Glutamatergic neuron (in vitro differentiated cells): ENCODE data around the gene TBC1D5. TPM values are rescaled to one million over a fixed set of nuclear protein-coding genes. Genes with fewer than 3 reads are reported as not detected.

ENCODE experiments used
- DNase-seq: peaks from one replicate; pipeline ENCODE4 v3.0.0; 2022
- H3K27ac Mint-ChIP-seq: one replicate; pipeline ENCODE4 v1.8.0; 2020; ENCODE audit warnings: mild to moderate bottlenecking, mixed read lengths, inconsistent platforms; ENCODE audit not compliant: unreplicated experiment
- H3K27me3 Mint-ChIP-seq: one replicate; pipeline ENCODE4 v1.8.0; 2020; ENCODE audit warnings: mild to moderate bottlenecking, moderate library complexity, mixed read lengths, inconsistent platforms; ENCODE audit not compliant: unreplicated experiment
- H3K36me3 Mint-ChIP-seq: one replicate; pipeline ENCODE4 v1.8.0; 2020; ENCODE audit warnings: mild to moderate bottlenecking, mixed read lengths, inconsistent platforms; ENCODE audit not compliant: unreplicated experiment
- H3K4me1 Mint-ChIP-seq: one replicate; pipeline ENCODE4 v1.8.0; 2020; ENCODE audit warnings: mild to moderate bottlenecking, low read depth, mixed read lengths, inconsistent platforms; ENCODE audit not compliant: unreplicated experiment
- H3K4me3 Mint-ChIP-seq: one replicate; pipeline ENCODE4 v1.8.0; 2020; ENCODE audit warnings: mild to moderate bottlenecking, mixed read lengths, inconsistent platforms; ENCODE audit not compliant: unreplicated experiment
- H3K9me3 Mint-ChIP-seq: one replicate; pipeline ENCODE4 v1.8.0; 2020; ENCODE audit warnings: mild to moderate bottlenecking, moderate library complexity, mixed read lengths, inconsistent platforms; ENCODE audit not compliant: unreplicated experiment
- CTCF ChIP-seq: fragments of 200-600 bp; sonication (generic); IDR thresholded peaks from one replicate; pipeline ENCODE4 v1.5.0; 2021; ENCODE audit not compliant: partially characterized antibody, unreplicated experiment
- total RNA-seq: library from RNA; stranded (reverse); fragmentation: NEBNext Ultra II Directional; extraction: Animal tissue kit (Norgen Biotek cat#: 25700); gene quantifications from one replicate; pipeline ENCODE4 v1.2.1, GENCODE V29; 2021; ENCODE audit not compliant: unreplicated experiment

TBC1D5 gene
- total RNA-seq, 1 donor from 2014 or later = 40.2 TPM

- no peak overlapping the region for H3K27ac Mint-ChIP-seq
- no peak overlapping the region for H3K4me3 Mint-ChIP-seq
- no peaks in the 10 kb centered on the region for H3K9me3 Mint-ChIP-seq
- peaks cover 5% of the 10 kb centered on the region for H3K36me3 Mint-ChIP-seq
- H3K27me3 Mint-ChIP-seq = peaks cover 1% of the 10 kb centered on the region
- H3K4me1 Mint-ChIP-seq = peaks cover 10% of the 10 kb centered on the region
- no peak for TF ChIP-seq CTCF
- no peak for DNase-seq
Observed at GRCh38 chr3:17162116-17162515, 580.3 kb downstream of the TBC1D5 start.

- H3K4me3 Mint-ChIP-seq = no peak overlapping the region
- peaks cover 1% of the 10 kb centered on the region for H3K27me3 Mint-ChIP-seq
- no peak for TF ChIP-seq CTCF
- H3K9me3 Mint-ChIP-seq = no peaks in the 10 kb centered on the region
- H3K4me1 Mint-ChIP-seq = no peaks in the 10 kb centered on the region
- H3K27ac Mint-ChIP-seq = no peak overlapping the region
- H3K36me3 Mint-ChIP-seq = peaks cover 5% of the 10 kb centered on the region
- DNase-seq = no peak
Observed at GRCh38 chr3:17160597-17160996, 581.8 kb downstream of the TBC1D5 start.

DNA sequence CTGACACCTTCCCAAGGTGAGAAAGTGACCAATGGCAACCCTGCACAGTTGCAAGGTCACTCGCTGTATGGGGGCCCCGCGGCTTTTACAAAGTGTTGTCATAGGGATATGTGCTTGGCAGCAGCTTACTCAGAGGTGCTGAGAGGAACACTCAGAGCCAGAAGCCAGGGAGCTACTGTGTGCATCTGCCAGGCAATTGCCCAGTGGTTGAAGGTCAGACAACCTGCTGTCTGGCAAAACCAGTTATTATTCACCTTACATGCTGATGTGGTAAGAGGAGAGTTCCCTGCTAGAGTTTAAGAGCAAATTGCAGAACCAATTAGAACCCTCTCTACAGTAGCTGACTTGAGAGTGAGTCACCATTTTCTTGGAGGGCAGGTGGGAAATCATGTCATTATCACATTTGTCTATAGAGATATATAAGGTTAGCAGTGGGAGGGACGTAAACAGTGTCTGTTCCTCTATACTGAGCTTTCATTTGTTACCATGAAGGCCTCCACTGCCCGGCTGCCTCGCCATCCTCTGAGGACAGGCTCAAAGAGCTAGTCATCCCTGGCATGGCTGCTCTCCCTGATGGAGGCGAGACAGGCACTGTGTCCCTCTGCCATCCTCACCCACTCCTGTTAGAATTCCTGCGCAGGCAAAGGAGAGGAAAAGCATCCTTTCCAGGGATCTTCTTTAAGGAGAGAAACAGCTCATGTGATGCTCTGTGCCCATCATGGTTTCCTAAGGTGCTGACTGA is 583.3 kb downstream of the TBC1D5 start:
- no peak for DNase-seq
- Mint-ChIP-seq H3K36me3 (peaks cover 5% of the 10 kb centered on the region), H3K27me3 (peaks cover 1% of the 10 kb centered on the region), H3K4me3 (no peak overlapping the region), H3K9me3 (peaks cover 1% of the 10 kb centered on the region), H3K4me1 (no peaks in the 10 kb centered on the region), H3K27ac (no peak overlapping the region)
- TF ChIP-seq CTCF = no peak

GRCh38 chr3:17157713-17158112 is 584.7 kb downstream of the TBC1D5 start:
- peaks cover 3% of the 10 kb centered on the region for H3K27me3 Mint-ChIP-seq
- H3K4me1 Mint-ChIP-seq = no peaks in the 10 kb centered on the region
- H3K9me3 Mint-ChIP-seq = peaks cover 4% of the 10 kb centered on the region
- no peak overlapping the region for H3K27ac Mint-ChIP-seq
- no peak overlapping the region for H3K4me3 Mint-ChIP-seq
- no peak for DNase-seq
- TF ChIP-seq CTCF = no peak
- peaks cover 18% of the 10 kb centered on the region for H3K36me3 Mint-ChIP-seq

DNA sequence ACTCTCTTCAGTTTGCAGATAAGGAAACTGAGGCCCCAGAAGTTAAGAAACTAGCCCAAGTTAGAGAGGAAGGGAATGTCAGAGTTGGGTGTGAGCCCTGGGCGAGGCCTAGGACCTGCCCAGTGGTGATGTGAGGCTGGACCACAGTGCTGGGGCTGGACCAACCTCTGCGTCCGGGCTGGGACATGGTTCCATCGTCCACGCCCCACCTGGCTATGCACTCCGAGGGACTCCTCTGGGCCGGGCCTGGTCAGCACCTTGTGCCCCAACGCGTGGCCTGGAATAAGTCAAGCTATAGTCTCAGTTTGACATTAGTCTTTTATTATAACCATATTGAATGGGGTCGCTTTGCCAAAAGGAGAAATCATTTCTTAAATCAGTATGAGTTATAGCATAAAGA is 585.6 kb downstream of the TBC1D5 start:
- H3K4me3 Mint-ChIP-seq = no peak overlapping the region
- H3K27me3 Mint-ChIP-seq = peaks cover 3% of the 10 kb centered on the region
- peaks cover 21% of the 10 kb centered on the region for H3K36me3 Mint-ChIP-seq
- TF ChIP-seq CTCF = no peak
- H3K27ac Mint-ChIP-seq = no peak overlapping the region
- peaks cover 4% of the 10 kb centered on the region for H3K9me3 Mint-ChIP-seq
- H3K4me1 Mint-ChIP-seq = no peaks in the 10 kb centered on the region
- no peak for DNase-seq
